GM12801 (cell line): ENCODE measurements around the gene RIPOR3.

Experiments
- CTCF ChIP-seq: IDR thresholded peaks from one replicate; pipeline ENCODE4 v1.5.1; 2011; ENCODE audit warnings: control low read depth; ENCODE audit not compliant: insufficient read length; ENCODE audit errors: extremely low read depth

The RIPOR3 gene

GRCh38 chr20:50704514-50704913 lies 13.2 kb upstream of the RIPOR3 start:
- no peak for TF ChIP-seq CTCF

DNA sequence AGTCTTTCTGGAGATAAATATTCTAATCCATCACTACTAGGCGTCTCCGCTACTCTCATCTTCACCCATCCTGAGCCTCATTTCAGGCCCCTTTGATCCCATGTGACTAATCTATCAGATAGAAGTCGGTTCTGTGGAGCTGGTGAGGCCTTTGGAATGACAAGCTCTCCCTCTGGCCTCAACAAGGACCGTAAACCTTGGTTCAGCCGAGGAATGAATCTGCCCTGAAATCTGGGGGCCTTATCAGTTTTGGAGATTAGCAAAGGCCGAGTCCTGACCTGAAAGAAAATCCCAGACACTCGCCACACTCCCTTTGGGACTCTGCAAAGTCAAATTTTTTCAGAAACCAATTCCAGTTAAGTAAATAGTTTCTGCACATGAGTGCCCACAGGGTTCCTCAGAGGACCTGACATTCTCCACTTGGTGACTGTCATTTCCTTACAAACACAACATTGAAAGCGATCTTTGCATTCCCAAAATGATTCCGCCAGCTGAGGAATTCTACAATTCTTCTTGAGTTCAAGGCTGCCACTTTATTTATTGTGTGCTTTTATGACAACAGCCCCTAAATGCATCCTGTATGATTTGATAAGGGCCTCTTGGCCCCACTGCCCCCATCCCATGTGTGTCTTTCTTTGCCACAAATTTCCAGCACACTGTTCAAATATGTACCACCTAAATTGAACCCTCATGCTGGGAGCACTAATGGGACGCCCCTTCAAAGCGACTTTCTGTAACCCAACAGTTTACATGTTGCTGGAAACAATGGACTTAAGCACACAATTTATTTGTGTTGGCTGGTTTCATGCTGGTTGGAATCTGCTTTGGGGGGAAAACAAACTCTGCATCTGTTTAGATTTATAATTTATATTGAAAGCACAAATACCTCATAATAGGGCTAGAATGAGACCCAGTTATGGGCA lies 10.0 kb upstream of the RIPOR3 start:
- TF ChIP-seq CTCF: no peak

- no peak for TF ChIP-seq CTCF
These were observed 8.3 kb upstream of the RIPOR3 start for GRCh38 chr20:50699688-50700087.

DNA sequence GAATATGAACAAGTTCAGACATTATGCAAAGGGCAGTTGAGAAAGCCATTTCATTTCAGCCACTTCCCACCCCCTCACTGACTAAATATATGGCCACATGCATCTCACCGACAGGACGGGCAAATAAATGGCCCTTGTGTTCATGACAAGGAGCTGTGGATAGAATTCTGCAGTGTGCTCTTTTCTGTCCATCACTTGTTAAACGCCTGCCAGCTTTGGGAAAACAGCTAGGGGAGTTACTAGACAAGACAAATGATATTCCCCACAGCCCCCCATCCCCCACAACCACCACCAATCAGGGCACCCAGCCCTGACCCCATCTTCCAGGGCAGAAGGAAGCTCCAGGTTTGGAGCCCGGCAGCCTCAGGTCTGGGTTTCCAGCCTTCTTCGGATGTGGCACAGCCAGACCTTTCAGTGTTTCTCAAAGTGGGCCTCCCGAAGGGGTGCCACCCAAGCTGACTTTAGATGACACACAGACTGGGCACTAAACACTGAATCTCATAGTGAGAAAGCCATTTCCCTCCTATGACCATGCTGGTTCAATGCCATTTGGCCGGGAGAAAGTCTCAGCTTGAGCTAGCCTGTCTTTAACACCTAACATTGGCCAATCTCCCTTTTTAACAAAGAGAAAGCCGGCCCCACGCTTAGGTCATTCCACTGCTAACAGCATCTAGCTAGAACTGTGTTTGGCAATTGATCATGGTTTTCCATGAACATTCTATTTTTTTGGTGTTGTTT lies 4.0 kb upstream of the RIPOR3 start:
- no peak for TF ChIP-seq CTCF

GRCh38 chr20:50694379-50695134 lies 3.2 kb upstream of the RIPOR3 start:
- no peak for TF ChIP-seq CTCF

- no peak for TF ChIP-seq CTCF
These were observed 1.7 kb upstream of the RIPOR3 start for GRCh38 chr20:50693001-50693400.

GRCh38 chr20:50692552-50692933 lies 1.2 kb upstream of the RIPOR3 start:
- no peak for TF ChIP-seq CTCF
